HepG2 (cell line): ENCODE measurements around the gene SLC26A2. TPM values are rescaled to one million over a fixed set of nuclear protein-coding genes. Genes with fewer than 3 reads are reported as not detected.

ENCODE experiments used
- ATAC-seq: fragments of 200-7000 bp; cut with Tn5 transposase; 3 replicates; pipeline ENCODE4 v1.9.1; 2020; ENCODE audit warnings: mild to moderate bottlenecking, moderate library complexity
- BruUV-seq: library from RNA; stranded (reverse); fragments of 400-500 nt; replicated peaks from 2 replicates; lab custom pipeline; 2021; lab: Mats Ljungman, UMichigan
- CTCF ChIA-PET: fragments of 300-600 bp; formaldehyde crosslinking; extraction: SDS; loops from one replicate; lab custom pipeline; 2021; ENCODE audit warnings: low total read pairs, inconsistent platforms, low intra/inter-chr PET ratio; lab: Yijun Ruan, JAX
- POLR2A ChIA-PET: fragments of 350-600 bp; sonication (Branson Sonifier 250); formaldehyde crosslinking; loops from one replicate; lab custom pipeline; 2020; ENCODE audit warnings: antibody characterized with exemption, inconsistent platforms; lab: Yijun Ruan, JAX
- DNase-seq: peaks from one replicate; pipeline ENCODE4 v3.0.0-alpha.2; 2015; ENCODE audit warnings: low spot score
- FAIRE-seq: peaks from 3 replicates; lab custom pipeline; 2011; peaks lifted over from hg19 to GRCh38; lab: Jason Lieb, UNC
- H2AFZ ChIP-seq: one replicate; pipeline ENCODE4 v1.6.1; 2011; ENCODE audit warnings: low read length, inconsistent platforms
- H3K27ac ChIP-seq: fragments of 300-600 bp; 3 replicates; pipeline ENCODE4 v1.8.0; 2011; ENCODE audit warnings: mixed run types, mild to moderate bottlenecking, mixed read lengths, low read length, inconsistent platforms; ENCODE audit not compliant: insufficient read depth; ENCODE audit errors: extremely low read length
- H3K27me3 ChIP-seq, 2 experiments: fragments of 200-600 bp in 1 of 2; 2 replicates in 1 of 2; 3 replicates in 1 of 2; pipeline versions ENCODE4 v1.6.0 to v1.8.0; 2011; ENCODE audit warnings: low read length in 2 of 2, mild to moderate bottlenecking in 2 of 2, moderate library complexity in 2 of 2, inconsistent platforms in 1 of 2; ENCODE audit not compliant: insufficient read depth in 2 of 2, control insufficient read depth in 1 of 2
- H3K36me3 ChIP-seq, 2 experiments: fragments of 200-600 bp in 1 of 2; replicated peaks in 1 of 2; 2 replicates in 1 of 2; 3 replicates in 1 of 2; pipeline versions ENCODE4 v1.5.1 to v1.8.0; 2011; ENCODE audit warnings: low read length in 2 of 2, inconsistent platforms in 1 of 2; ENCODE audit not compliant: insufficient read depth in 2 of 2, control insufficient read depth in 1 of 2
- H3K4me1 ChIP-seq: 2 replicates; pipeline ENCODE4 v1.5.1; 2012; ENCODE audit warnings: low read length, inconsistent platforms; ENCODE audit not compliant: insufficient read depth
- H3K4me2 ChIP-seq: 2 replicates; pipeline ENCODE4 v1.6.0; 2011; ENCODE audit warnings: low read depth, low read length, inconsistent platforms
- H3K4me3 ChIP-seq, 3 experiments: fragments of 200-600 bp in 1 of 3; sonication (generic), shearing (Covaris generic) in 1 of 3; replicated peaks in 1 of 3; 2 replicates each; pipeline ENCODE4 v1.5.1; 2011 to 2016; ENCODE audit warnings: low read length in 3 of 3, inconsistent platforms in 2 of 3, low read depth in 2 of 3, mild to moderate bottlenecking in 2 of 3, control low read depth in 1 of 3, mixed read lengths in 1 of 3; ENCODE audit not compliant: insufficient read depth in 1 of 3
- H3K79me2 ChIP-seq: one replicate; pipeline ENCODE4 v1.6.1; 2011; ENCODE audit warnings: low read length, inconsistent platforms; ENCODE audit not compliant: insufficient read depth
- H3K9ac ChIP-seq: 2 replicates; pipeline ENCODE4 v1.6.0; 2011; ENCODE audit warnings: mild to moderate bottlenecking, low read depth, low read length, inconsistent platforms; ENCODE audit not compliant: insufficient read depth
- H3K9me3 ChIP-seq: 2 replicates; pipeline ENCODE4 v1.5.1; 2012; ENCODE audit warnings: mild to moderate bottlenecking, low read length
- H4K20me1 ChIP-seq: 2 replicates; pipeline ENCODE4 v1.6.0; 2011; ENCODE audit warnings: inconsistent platforms, mild to moderate bottlenecking, low read length, moderate library complexity; ENCODE audit not compliant: insufficient read depth
- CENPT ChIP-seq: sonication (generic); formaldehyde crosslinking; IDR thresholded peaks from 2 replicates; pipeline ENCODE4 v1.8.0; 2022; ENCODE audit warnings: low read depth, mild to moderate bottlenecking, moderate library complexity, missing genetic modification reagents
- CENPX ChIP-seq: sonication (generic); formaldehyde crosslinking; IDR thresholded peaks from 2 replicates; pipeline ENCODE4 v1.9.0; 2021; ENCODE audit warnings: mild to moderate bottlenecking, missing genetic modification reagents, moderate library complexity
- FOXJ3 ChIP-seq: sonication (generic); formaldehyde crosslinking; IDR thresholded peaks from 2 replicates; pipeline ENCODE4 v1.4.0; 2020; ENCODE audit warnings: missing genetic modification reagents, mild to moderate bottlenecking, borderline replicate concordance
- HNRNPK ChIP-seq: fragments of 200-400 bp; formaldehyde crosslinking; IDR thresholded peaks from 2 replicates; pipeline ENCODE4 v1.6.1; 2018; ENCODE audit warnings: low read length, low read depth, moderate library complexity, mild to moderate bottlenecking; ENCODE audit not compliant: poor library complexity, severe bottlenecking
- IRF2 ChIP-seq: IDR thresholded peaks from 2 replicates; pipeline ENCODE4 v1.6.1; 2018; ENCODE audit warnings: missing genetic modification reagents, missing compliant biosample characterization
- KDM4B ChIP-seq: sonication (generic); formaldehyde crosslinking; IDR thresholded peaks from 2 replicates; pipeline ENCODE4 v1.4.0; 2020; ENCODE audit warnings: missing genetic modification reagents
- KDM5A ChIP-seq: fragments of 200-600 bp; sonication (generic); IDR thresholded peaks from 2 replicates; pipeline ENCODE4 v1.7.0; 2018; ENCODE audit warnings: antibody characterized with exemption, mild to moderate bottlenecking, low read length, borderline replicate concordance
- KLF11 ChIP-seq: IDR thresholded peaks from 2 replicates; pipeline ENCODE4 v1.6.1; 2016; ENCODE audit warnings: missing compliant biosample characterization
- MAFF ChIP-seq: IDR thresholded peaks from 2 replicates; pipeline ENCODE4 v1.6.1; 2011; ENCODE audit warnings: low read depth, low read length, improper control_type of control experiment
- MLX ChIP-seq: IDR thresholded peaks from 2 replicates; pipeline ENCODE4 v1.6.1; 2016
- MTF1 ChIP-seq: sonication (generic); formaldehyde crosslinking; IDR thresholded peaks from 2 replicates; pipeline ENCODE4 v1.5.0; 2020; ENCODE audit warnings: missing genetic modification reagents
- PAF1 ChIP-seq: IDR thresholded peaks from 2 replicates; pipeline ENCODE4 v1.6.1; 2016; ENCODE audit warnings: missing genetic modification reagents, missing compliant biosample characterization
- ZFP36L2 ChIP-seq: sonication (generic); formaldehyde crosslinking; IDR thresholded peaks from 2 replicates; pipeline ENCODE4 v1.4.0; 2020; ENCODE audit warnings: missing genetic modification reagents
- ZNF543 ChIP-seq: sonication (generic); formaldehyde crosslinking; IDR thresholded peaks from 2 replicates; pipeline ENCODE4 v1.4.0; 2020; ENCODE audit warnings: mild to moderate bottlenecking, missing genetic modification reagents
- ZNF660 ChIP-seq: sonication (generic); formaldehyde crosslinking; IDR thresholded peaks from 2 replicates; pipeline ENCODE4 v1.5.1; 2020; ENCODE audit warnings: mild to moderate bottlenecking, low read depth, missing genetic modification reagents, borderline replicate concordance
- ZNF709 ChIP-seq: sonication (generic); formaldehyde crosslinking; IDR thresholded peaks from 2 replicates; pipeline ENCODE4 v1.5.0; 2020; ENCODE audit warnings: mild to moderate bottlenecking, missing genetic modification reagents
- WGBS: methylation state at CpG from one replicate; pipeline ENCODE4 v1.1.6; 2017; ENCODE audit warnings: low lambda C conversion rate; 5-methylcytosine and 5-hydroxymethylcytosine counted together
- in situ Hi-C: cut with HindIII; loops from 2 replicates; pipeline ENCODE4 v1.10.0; 2017; ENCODE audit warnings: low pct_unique_long_range_greater_than_20kb; ENCODE audit not compliant: extremely low pct_ligation_motif_present
- intact Hi-C: fragments of 100-400 bp; cut with micrococcal nuclease; formaldehyde crosslinking; loops from one replicate; pipeline ENCODE4 v1.10.0; 2022; ENCODE audit not compliant: unreplicated experiment
- polyA plus RNA-seq, 8 experiments: library from polyadenylated mRNA; depleted of rRNA in 3 of 8; stranded (reverse) in 7 of 8; unstranded in 1 of 8; fragments of >200 nt; fragmentation: Illumina TruSeq in 4 of 8; extraction: Trizol in 4 of 8; gene quantifications; 2 replicates each; pipeline versions ENCODE4 v1.2.1 to v1.2.3, GENCODE V29; 2011 to 2016; ENCODE audit warnings: low read depth in 4 of 8, missing spikeins in 1 of 8, mixed read lengths in 1 of 8; ENCODE audit not compliant: insufficient read depth in 1 of 8
- total RNA-seq, 5 experiments: library from RNA; depleted of rRNA; stranded (reverse); fragments of >200 nt; fragmentation: Illumina TruSeq; extraction: Trizol; gene quantifications; 2 replicates each; pipeline ENCODE4 v1.2.3, GENCODE V29; 2016; ENCODE audit warnings: low read depth in 1 of 5

SLC26A2 gene
- total and polyA plus RNA-seq, 2 of the 13 experiments (the other 11 are each of a cell fraction or from before 2014, with no cell fraction given): 2.2 to 7.9 TPM

DNA sequence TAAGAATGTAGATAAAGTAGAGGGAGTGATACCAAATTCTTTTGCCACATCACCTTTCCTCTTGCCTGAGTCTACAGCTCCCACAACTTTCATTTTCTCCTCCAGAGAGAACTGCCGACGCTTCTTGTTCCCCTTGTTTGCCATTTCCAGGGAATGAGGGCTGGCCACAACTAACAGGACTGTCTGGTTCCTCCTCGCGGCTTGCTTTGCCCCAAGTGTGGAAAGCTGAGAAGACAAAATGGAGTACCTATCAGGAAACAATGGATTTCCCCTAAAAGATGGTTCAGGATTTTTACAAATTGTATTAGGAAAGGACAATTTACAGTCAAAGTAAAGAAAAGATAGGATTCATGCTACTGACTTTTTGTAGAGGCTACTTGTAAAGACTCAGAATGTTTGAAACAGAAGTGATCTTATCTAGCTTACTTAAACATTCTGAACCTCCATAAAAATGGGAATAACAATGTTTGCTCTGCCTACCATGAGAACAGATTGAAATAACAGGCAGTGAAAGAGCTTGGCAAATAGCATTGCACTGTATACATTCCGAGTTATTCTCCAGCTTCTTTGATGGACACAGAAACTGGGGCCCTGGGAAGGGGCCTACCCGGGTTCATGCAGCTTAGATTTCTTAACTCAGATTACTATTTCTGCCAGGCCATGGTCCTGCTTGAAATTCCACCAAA, 35.8 kb downstream of the SLC26A2 start (continued):
- TF ChIP-seq ZFP36L2 (CRISPR knock-in tag) (no peak), KDM4B (CRISPR knock-in tag) (no peak)

DNA sequence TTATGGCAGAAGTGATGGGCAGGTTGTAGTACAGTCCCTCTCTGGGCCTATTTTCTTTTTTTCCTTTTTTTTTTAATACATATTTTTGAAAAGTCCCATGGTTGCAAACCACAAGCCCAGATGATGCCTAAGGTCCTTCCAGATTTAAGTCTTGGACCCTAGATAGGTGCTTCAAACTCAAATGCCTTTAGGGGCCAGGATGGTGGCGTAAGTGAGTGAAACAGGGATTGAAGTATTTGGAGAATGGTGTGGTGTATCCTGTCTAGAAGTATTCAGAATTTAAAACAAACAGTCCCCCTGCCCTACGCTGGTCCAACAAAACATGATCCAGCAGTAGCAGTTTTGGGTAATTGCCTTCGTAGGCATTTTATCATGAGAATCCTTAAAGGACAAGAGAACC, 37.7 kb downstream of the SLC26A2 start:
- Histone ChIP-seq H4K20me1 (peaks cover 5% of the 10 kb centered on the region; the same call in 1 of the 2 replicates), H2AFZ (no peak overlapping the region), H3K9ac (no peak overlapping the region), H3K9me3 (no peaks in the 10 kb centered on the region), H3K27ac (no peak overlapping the region), H3K4me2 (no peak overlapping the region), H3K36me3 (no peaks in the 10 kb centered on the region; a peak in 2 of 5 replicates), H3K4me1 (peaks cover 32% of the 10 kb centered on the region), H3K27me3 (no peaks in the 10 kb centered on the region; a peak in 1 of 5 replicates), H3K79me2 (peaks cover 40% of the 10 kb centered on the region), H3K4me3 (no peak overlapping the region)
- BruUV-seq: no TSS peak
- FAIRE-seq (no peak), ATAC-seq (no peak), DNase-seq (no peak)
- CTCF ChIA-PET: no interaction called here
- intact Hi-C loops (no loop called here), in situ Hi-C loops (loop anchor here (10.0 to 25.0 kb wide), 2 partner anchors 63 to 361 kb away; no protein-coding TSS in a partner anchor)
- POLR2A ChIA-PET: no interaction called here
- 97% methylated on average over 3 of the region's 3 CpGs for WGBS
- TF ChIP-seq FOXJ3 (CRISPR knock-in tag) (no peak), CENPT (CRISPR knock-in tag) (no peak), ZNF709 (no peak), MAFF (no peak), CENPX (no peak), MLX (CRISPR knock-in tag) (no peak), PAF1 (CRISPR knock-in tag) (no peak), HNRNPK (no peak), KDM5A (no peak), ZNF543 (CRISPR knock-in tag) (no peak), ZNF660 (CRISPR knock-in tag) (no peak), IRF2 (CRISPR knock-in tag) (no peak), MTF1 (CRISPR knock-in tag) (no peak), KLF11 (CRISPR knock-in tag) (no peak)
